ENCODE data around the gene SLC1A7. TPM values are rescaled to one million over a fixed set of nuclear protein-coding genes. Genes with fewer than 3 reads are reported as not detected.

Gene SLC1A7
- total and polyA plus RNA-seq, 7 donors, result 0.16 to 1.6 (median 0.85) TPM; not detected in 1

- Histone ChIP-seq H3K4me1 (peaks cover 0 to 63% (median 49%) of the 10 kb centered on the region in 4 donors), H3K4me3 (no peak overlapping the region), H3K36me3 (no peaks in the 10 kb centered on the region), H3K27me3 (no peaks in the 10 kb centered on the region), H3K27ac (peak overlapping the region in 3 of 4 donors; percentile 54 to 71 (median 68)), H3K9me3 (peaks cover 0 to 4% (median 0%) of the 10 kb centered on the region in 4 donors)
- TF ChIP-seq POLR2AphosphoS5 (IDR thresholded peaks at IDR 0.05), result no peak
- no peak for TF ChIP-seq POLR2A (IDR thresholded peaks at IDR 0.05)
- TF ChIP-seq EP300 (IDR thresholded peaks at IDR 0.05), result no peak
- no peak for DNase-seq
- 82 to 86% methylated on average over 14 of the region's 14 CpGs for WGBS, 2 donors
- intact Hi-C loops (cut with DNase I), result loop anchor here (10.0 kb wide), 1 partner anchor 66 kb away; no protein-coding TSS in a partner anchor
Measured at GRCh38 chr1:53108646-53109580, 33.5 kb downstream of the SLC1A7 start.

- TF ChIP-seq EP300 (IDR thresholded peaks at IDR 0.05) (no peak), CTCF (IDR thresholded peaks at IDR 0.05) (no peak), POLR2A (IDR thresholded peaks at IDR 0.05) (no peak), POLR2AphosphoS5 (IDR thresholded peaks at IDR 0.05) (no peak)
- intact Hi-C loops (cut with DNase I), result loop anchor here (10.0 kb wide), 1 partner anchor 67 kb away; no protein-coding TSS in a partner anchor
- Histone ChIP-seq H3K4me1 (peaks cover 0 to 62% (median 51%) of the 10 kb centered on the region in 4 donors), H3K9me3 (peaks cover 0 to 4% (median 0%) of the 10 kb centered on the region in 4 donors), H3K27me3 (no peaks in the 10 kb centered on the region), H3K4me3 (no peak overlapping the region), H3K27ac (peak overlapping the region in 2 of 4 donors; percentile 68 to 71), H3K36me3 (no peaks in the 10 kb centered on the region)
- WGBS, 2 donors, result 45 to 60% methylated on average over 15 of the region's 15 CpGs
- DNase-seq, result no peak
Measured at GRCh38 chr1:53107570-53108322, 34.7 kb downstream of the SLC1A7 start.

- Histone ChIP-seq H3K27me3 (no peaks in the 10 kb centered on the region), H3K9me3 (peaks cover 0 to under 1% (median 0%) of the 10 kb centered on the region in 4 donors), H3K4me3 (no peak overlapping the region), H3K36me3 (no peaks in the 10 kb centered on the region), H3K4me1 (peaks cover 0 to 59% (median 51%) of the 10 kb centered on the region in 4 donors), H3K27ac (peak overlapping the region in 2 of 4 donors; percentile 68 to 71)
- TF ChIP-seq POLR2A (IDR thresholded peaks at IDR 0.05) (no peak), POLR2AphosphoS5 (IDR thresholded peaks at IDR 0.05) (no peak), EP300 (IDR thresholded peaks at IDR 0.05) (no peak), CTCF (IDR thresholded peaks at IDR 0.05) (no peak)
- DNase-seq, result no peak
- intact Hi-C loops (cut with DNase I), result loop anchor here (10.0 kb wide), 1 partner anchor 68 kb away; no protein-coding TSS in a partner anchor
- 89 to 91% methylated on average over 7 of the region's 7 CpGs for WGBS, 2 donors
Measured at GRCh38 chr1:53107090-53107489, 35.3 kb downstream of the SLC1A7 start.

- DNase-seq, result peak; percentile 83
- H3K27me3 ChIP-seq, result no peaks in the 10 kb centered on the region
- WGBS, 2 donors, result 76 to 90% methylated on average over 8 of the region's 8 CpGs
- H3K9me3 ChIP-seq, result no peaks in the 10 kb centered on the region
- no peak overlapping the region for H3K4me3 ChIP-seq
- intact Hi-C loops (cut with DNase I), result loop anchor here (10.0 kb wide), 1 partner anchor 70 kb away; no protein-coding TSS in a partner anchor
- H3K27ac ChIP-seq, result peak overlapping the region in 3 of 4 donors; percentile 12 to 66 (median 57)
- H3K36me3 ChIP-seq, result no peaks in the 10 kb centered on the region
- peaks cover 0 to 39% (median 29%) of the 10 kb centered on the region in 4 donors for H3K4me1 ChIP-seq
- TF ChIP-seq EP300 (IDR thresholded peaks at IDR 0.05), result no peak
- TF ChIP-seq POLR2AphosphoS5 (IDR thresholded peaks at IDR 0.05), result peak in 3 of 4 donors; percentile 18 to 66 (median 57)
Measured at GRCh38 chr1:53104289-53104913, 38.0 kb downstream of the SLC1A7 start.

GRCh38 chr1:53094533-53094919 lies 47.9 kb downstream of the SLC1A7 start:
- 56 to 75% methylated on average over 13 of the region's 13 CpGs for WGBS, 2 donors

More at GRCh38 chr1:53094533-53094919, 47.9 kb downstream of the SLC1A7 start:
- Histone ChIP-seq H3K4me3 (no peak overlapping the region), H3K27me3 (no peaks in the 10 kb centered on the region), H3K36me3 (no peaks in the 10 kb centered on the region), H3K9me3 (no peaks in the 10 kb centered on the region), H3K27ac (no peak overlapping the region), H3K4me1 (peaks cover 0 to 15% (median 0%) of the 10 kb centered on the region in 4 donors)
- no peak for DNase-seq
- TF ChIP-seq POLR2AphosphoS5 (IDR thresholded peaks at IDR 0.05) (no peak), CTCF (IDR thresholded peaks at IDR 0.05) (no peak), EP300 (IDR thresholded peaks at IDR 0.05) (no peak), POLR2A (IDR thresholded peaks at IDR 0.05) (no peak)
- intact Hi-C loops (cut with DNase I), result no loop called here

Measured in sigmoid colon (tissue), 7 donors.